Activated CD4-positive, alpha-beta T cell treated with anti-CD3 and anti-CD28 coated beads for 48 hours (primary cell): ENCODE data around the gene FN1.
A peak's percentile ranks its signal among the peaks of the same experiment; 100 is the strongest.

Experiments
- DNase-seq: peaks from one replicate; pipeline ENCODE4 v3.0.0-alpha.2; 2020

FN1 gene

GRCh38 chr2:215435870-215436704, at the start of gene FN1:
Gene FN1, minus strand, starts transcription at chr2:215436068. Its CDS starts 266 bp downstream, at chr2:215435802.
- DNase-seq, result peak; percentile 71

GRCh38 chr2:215485032-215485431, 49.2 kb upstream of the FN1 start:
- no peak for DNase-seq

- DNase-seq, result no peak
Observed at GRCh38 chr2:215484570-215484969, 48.7 kb upstream of the FN1 start.

- no peak for DNase-seq
Observed at GRCh38 chr2:215483431-215483830, 47.6 kb upstream of the FN1 start.

GRCh38 chr2:215479536-215480240, 43.8 kb upstream of the FN1 start:
- no peak for DNase-seq

GRCh38 chr2:215479121-215479520, 43.3 kb upstream of the FN1 start:
- no peak for DNase-seq

- DNase-seq, result no peak
Observed at GRCh38 chr2:215476424-215476823, 40.6 kb upstream of the FN1 start.

- no peak for DNase-seq
Observed at GRCh38 chr2:215466097-215466909, 30.4 kb upstream of the FN1 start.

- no peak for DNase-seq
Observed at GRCh38 chr2:215465256-215465655, 29.4 kb upstream of the FN1 start.

- no peak for DNase-seq
Observed at GRCh38 chr2:215461836-215462532, 26.1 kb upstream of the FN1 start.

GRCh38 chr2:215460682-215461382, 25.0 kb upstream of the FN1 start:
- DNase-seq, result no peak

- no peak for DNase-seq
Observed at GRCh38 chr2:215455958-215456357, 20.1 kb upstream of the FN1 start.

GRCh38 chr2:215454519-215455246, 18.8 kb upstream of the FN1 start:
- DNase-seq, result no peak

GRCh38 chr2:215452725-215453124, 16.9 kb upstream of the FN1 start:
- no peak for DNase-seq

GRCh38 chr2:215451012-215451756, 15.3 kb upstream of the FN1 start:
- DNase-seq, result no peak

- DNase-seq, result no peak
Observed at GRCh38 chr2:215450188-215451011, 14.5 kb upstream of the FN1 start.

GRCh38 chr2:215447673-215448081, 11.8 kb upstream of the FN1 start:
- DNase-seq, result no peak

GRCh38 chr2:215447056-215447455, 11.2 kb upstream of the FN1 start:
- no peak for DNase-seq

- DNase-seq, result no peak
Observed at GRCh38 chr2:215442401-215442787, 6.5 kb upstream of the FN1 start.
